Adipocyte (in vitro differentiated cells): Measurements from ENCODE around the gene OXT.

ENCODE experiments used
- DNase-seq: peaks from one replicate; pipeline ENCODE4 v3.0.0-alpha.2; 2015; ENCODE audit warnings: low read depth
- H3K27me3 ChIP-seq: replicated peaks from 2 replicates; pipeline ENCODE4 v1.7.0; 2013; ENCODE audit warnings: mild to moderate bottlenecking, low read length, moderate library complexity; ENCODE audit not compliant: control insufficient read depth, insufficient read depth
- H3K36me3 ChIP-seq: 2 replicates; pipeline ENCODE4 v1.7.0; 2013; ENCODE audit warnings: low read length, mild to moderate bottlenecking, moderate library complexity; ENCODE audit not compliant: control insufficient read depth, insufficient read depth, severe bottlenecking
- H3K4me1 ChIP-seq: 2 replicates; pipeline ENCODE4 v1.7.0; 2013; ENCODE audit warnings: mild to moderate bottlenecking, low read length, moderate library complexity; ENCODE audit not compliant: control insufficient read depth, insufficient read depth
- H3K4me3 ChIP-seq: 2 replicates; pipeline ENCODE4 v1.7.0; 2013; ENCODE audit warnings: mild to moderate bottlenecking, low read length, moderate library complexity
- H3K9ac ChIP-seq: 2 replicates; pipeline ENCODE4 v1.7.0; 2013; ENCODE audit warnings: mild to moderate bottlenecking, low read length, moderate library complexity
- H3K9me3 ChIP-seq: 2 replicates; pipeline ENCODE4 v1.7.0; 2013; ENCODE audit warnings: mild to moderate bottlenecking, low read length, moderate library complexity; ENCODE audit not compliant: control insufficient read depth

OXT gene

GRCh38 chr20:3077618-3078134 is 6.3 kb downstream of the OXT start:
- no peak for DNase-seq
- H3K27me3 ChIP-seq: no peaks in the 10 kb centered on the region

DNA sequence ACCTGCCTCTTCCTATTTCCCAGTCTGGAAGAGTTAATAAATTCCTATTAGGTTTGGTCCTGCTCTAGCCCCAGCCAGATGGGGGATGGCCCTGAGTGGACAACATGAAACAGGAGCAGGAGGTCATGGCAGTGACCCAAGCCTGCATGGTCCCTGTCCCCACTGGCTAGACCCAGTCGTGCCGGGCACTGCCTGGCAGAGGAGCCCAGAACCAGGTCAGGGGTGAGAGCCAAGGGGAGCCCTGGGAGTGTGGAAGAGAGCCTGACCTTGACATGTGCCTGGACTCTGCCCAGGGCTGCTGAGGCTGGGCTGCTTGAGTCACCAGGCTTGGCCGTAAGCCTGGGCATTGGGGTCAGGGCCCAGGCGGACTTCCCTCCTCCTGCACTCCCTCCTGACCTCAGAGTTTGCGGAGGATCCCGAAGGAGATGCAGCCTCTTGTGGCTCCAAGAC is 9.5 kb downstream of the OXT start:
- no peaks in the 10 kb centered on the region for H3K36me3 ChIP-seq
- no peak overlapping the region for H3K4me3 ChIP-seq
- peaks cover 7% of the 10 kb centered on the region for H3K27me3 ChIP-seq
- no peak for DNase-seq
- peaks cover 23% of the 10 kb centered on the region for H3K4me1 ChIP-seq
- no peaks in the 10 kb centered on the region for H3K9me3 ChIP-seq
- H3K9ac ChIP-seq: no peak overlapping the region

More at GRCh38 chr20:3077618-3078134, 6.3 kb downstream of the OXT start:
- no peak overlapping the region for H3K9ac ChIP-seq
- H3K36me3 ChIP-seq: no peaks in the 10 kb centered on the region
- H3K4me1 ChIP-seq: peaks cover 23% of the 10 kb centered on the region
- no peaks in the 10 kb centered on the region for H3K9me3 ChIP-seq
- H3K4me3 ChIP-seq: no peak overlapping the region

GRCh38 chr20:3081641-3082040 is 10.2 kb downstream of the OXT start:
- DNase-seq: no peak
- H3K4me1 ChIP-seq: peaks cover 23% of the 10 kb centered on the region
- no peaks in the 10 kb centered on the region for H3K36me3 ChIP-seq
- no peaks in the 10 kb centered on the region for H3K9me3 ChIP-seq
- peak overlapping the region; percentile 55 for H3K4me3 ChIP-seq
- H3K27me3 ChIP-seq: peaks cover 7% of the 10 kb centered on the region
- peak overlapping the region; percentile 56 for H3K9ac ChIP-seq

DNA sequence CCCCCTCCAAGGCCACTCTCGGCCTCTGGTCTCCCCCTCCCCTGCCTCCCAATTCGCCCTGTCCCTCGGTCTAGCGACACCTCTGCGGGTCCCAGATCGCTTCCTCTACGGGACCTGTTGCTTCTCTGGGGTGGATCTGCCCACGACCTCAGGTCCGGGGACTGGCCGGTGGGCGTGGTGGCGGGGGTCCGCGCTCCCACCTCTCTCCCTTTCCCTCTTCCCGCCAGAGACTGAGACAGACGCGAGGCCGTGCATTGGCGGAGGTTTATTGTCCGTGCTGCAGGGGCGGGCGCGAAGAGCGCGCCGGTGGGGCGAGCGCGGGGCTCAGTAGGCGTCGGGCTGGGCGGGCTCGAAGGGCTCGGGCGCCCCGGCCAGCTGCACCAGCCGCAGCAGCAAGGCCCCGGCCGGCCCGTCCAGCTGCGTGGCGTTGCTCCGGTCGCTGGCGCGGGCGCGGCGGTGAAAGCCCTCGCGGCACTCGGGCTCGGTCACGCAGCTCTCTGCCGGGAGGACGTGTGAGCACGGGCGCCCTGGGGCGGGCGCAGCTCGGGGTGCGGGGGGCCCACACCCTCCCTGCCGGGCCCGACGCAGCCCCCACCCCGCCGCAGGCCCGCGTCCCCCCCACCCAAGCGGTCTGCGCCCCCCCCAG is 11.0 kb downstream of the OXT start:
- peak; percentile 53 for DNase-seq
- Histone ChIP-seq H3K9me3 (no peaks in the 10 kb centered on the region), H3K4me3 (peak overlapping the region; percentile 55), H3K36me3 (no peaks in the 10 kb centered on the region), H3K27me3 (peaks cover 7% of the 10 kb centered on the region), H3K9ac (peak overlapping the region; percentile 56), H3K4me1 (peaks cover 23% of the 10 kb centered on the region)

- H3K9ac ChIP-seq: no peak overlapping the region
- no peak overlapping the region for H3K4me3 ChIP-seq
- peaks cover 7% of the 10 kb centered on the region for H3K27me3 ChIP-seq
- peaks cover 23% of the 10 kb centered on the region for H3K4me1 ChIP-seq
- no peak for DNase-seq
- no peaks in the 10 kb centered on the region for H3K9me3 ChIP-seq
- H3K36me3 ChIP-seq: no peaks in the 10 kb centered on the region
Observed at GRCh38 chr20:3082955-3083952, 11.8 kb downstream of the OXT start.

GRCh38 chr20:3084283-3084985 is 13.0 kb downstream of the OXT start, which contains the start of gene AVP:
Gene AVP, minus strand, starts transcription at chr20:3084724. Its CDS starts 50 bp downstream, at chr20:3084674.
- Histone ChIP-seq H3K4me1 (peaks cover 16% of the 10 kb centered on the region), H3K27me3 (peaks cover 7% of the 10 kb centered on the region), H3K9ac (no peak within 1 kb of the TSS), H3K9me3 (no peaks in the 10 kb centered on the region), H3K4me3 (no peak within 1 kb of the TSS), H3K36me3 (no peaks in the 10 kb centered on the region)
- no peak for DNase-seq

DNA sequence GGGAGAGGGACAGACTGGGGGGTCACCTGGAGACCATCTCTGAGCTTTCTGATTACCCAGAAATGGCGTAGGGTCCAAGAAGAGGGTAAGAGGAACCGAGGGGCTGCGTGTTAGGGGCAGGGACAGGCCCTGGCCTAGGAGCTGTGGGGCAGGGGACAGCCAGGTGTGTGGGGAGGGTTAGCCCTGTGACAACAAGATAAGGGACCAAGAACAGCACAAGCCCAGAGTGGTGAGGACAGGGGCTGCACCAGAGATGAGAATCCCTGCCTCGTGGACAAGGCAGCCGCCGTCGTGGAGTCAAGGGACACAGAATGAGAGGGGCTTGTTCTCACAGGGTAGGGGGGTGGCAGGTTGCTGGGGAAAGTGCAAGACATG is 13.6 kb downstream of the OXT start:
- Histone ChIP-seq H3K4me3 (no peak overlapping the region), H3K9me3 (no peaks in the 10 kb centered on the region), H3K27me3 (peaks cover 10% of the 10 kb centered on the region), H3K4me1 (peaks cover 16% of the 10 kb centered on the region), H3K9ac (no peak overlapping the region), H3K36me3 (no peaks in the 10 kb centered on the region)
- DNase-seq: no peak

- peaks cover 11% of the 10 kb centered on the region for H3K4me1 ChIP-seq
- H3K4me3 ChIP-seq: no peak overlapping the region
- H3K9ac ChIP-seq: no peak overlapping the region
- no peak for DNase-seq
- no peaks in the 10 kb centered on the region for H3K36me3 ChIP-seq
- peaks cover 13% of the 10 kb centered on the region for H3K27me3 ChIP-seq
- no peaks in the 10 kb centered on the region for H3K9me3 ChIP-seq
Observed at GRCh38 chr20:3085571-3086072, 14.2 kb downstream of the OXT start.

DNA sequence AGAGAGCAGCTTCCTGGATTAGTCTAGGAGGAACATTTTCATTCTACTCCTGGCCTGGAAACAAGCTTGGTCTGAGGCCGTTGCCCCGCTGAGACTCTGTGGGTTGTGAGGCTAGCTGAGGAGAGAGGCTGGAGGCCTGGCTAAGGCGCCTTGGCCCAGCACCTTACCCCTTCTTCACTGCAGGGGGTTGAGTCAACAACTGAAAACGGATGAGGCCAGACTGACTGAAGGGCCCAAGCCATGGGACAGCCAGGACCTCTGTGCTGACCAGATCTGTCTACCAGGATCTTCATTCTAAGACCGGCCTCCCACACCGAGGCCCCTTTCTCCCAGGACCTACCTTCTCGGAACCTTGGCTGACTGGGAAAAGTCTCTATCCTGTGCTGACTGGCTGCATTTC is 16.6 kb downstream of the OXT start:
- Histone ChIP-seq H3K27me3 (peaks cover 13% of the 10 kb centered on the region), H3K4me3 (no peak overlapping the region), H3K9ac (no peak overlapping the region), H3K4me1 (no peaks in the 10 kb centered on the region), H3K9me3 (no peaks in the 10 kb centered on the region), H3K36me3 (no peaks in the 10 kb centered on the region)
- DNase-seq: no peak

DNA sequence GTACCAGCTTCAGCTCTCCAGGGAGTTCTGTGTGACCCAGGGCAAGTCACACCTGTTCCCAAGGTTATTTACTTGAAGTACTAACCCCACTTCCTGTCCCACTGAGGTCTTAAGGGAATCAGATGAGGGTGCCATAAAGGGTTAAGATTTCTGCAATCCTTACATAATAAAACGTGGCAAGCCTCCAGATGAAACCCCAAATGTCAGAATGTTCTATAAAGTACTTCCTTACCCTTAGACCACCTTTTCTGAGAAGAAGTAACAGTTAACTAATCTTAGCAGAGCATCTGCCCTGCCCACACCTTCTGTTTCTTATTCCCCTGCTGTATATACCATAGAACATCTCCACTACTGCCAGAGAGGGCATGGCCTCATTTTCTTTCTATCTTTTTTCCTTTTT is 19.1 kb downstream of the OXT start:
- Histone ChIP-seq H3K4me1 (no peaks in the 10 kb centered on the region), H3K9ac (no peak overlapping the region), H3K9me3 (no peaks in the 10 kb centered on the region), H3K36me3 (no peaks in the 10 kb centered on the region), H3K4me3 (no peak overlapping the region), H3K27me3 (peaks cover 5% of the 10 kb centered on the region)
- no peak for DNase-seq
